HG03039 (cell line): Measurements from ENCODE around the gene IGSF3.
A peak's percentile ranks its signal among the peaks of the same experiment; 100 is the strongest.
"Not testable (repeated sequence)": the region's sequence is repeated elsewhere in the genome, so short reads cannot be mapped to it uniquely, and the experiment has no call there.

Experiments
- ATAC-seq: cut with Tn5 transposase; IDR thresholded peaks from one replicate; pipeline ENCODE4 v1.9.1; 2021; ENCODE audit warnings: mild to moderate bottlenecking, moderate library complexity; ENCODE audit not compliant: unreplicated experiment

IGSF3 gene

GRCh38 chr1:116603646-116604045 is 63.9 kb downstream of the IGSF3 start:
- not testable (repeated sequence) for ATAC-seq

- not testable (repeated sequence) for ATAC-seq
Measured at GRCh38 chr1:116599369-116599768, 68.2 kb downstream of the IGSF3 start.

GRCh38 chr1:116598420-116599036 is 69.0 kb downstream of the IGSF3 start:
- not testable (repeated sequence) for ATAC-seq

- peak; percentile 52 for ATAC-seq
Measured at GRCh38 chr1:116597388-116597787, 70.1 kb downstream of the IGSF3 start.

- ATAC-seq: not testable (repeated sequence)
Measured at GRCh38 chr1:116596742-116597307, 70.7 kb downstream of the IGSF3 start.

- ATAC-seq: peak; percentile 45
Measured at GRCh38 chr1:116595946-116596741, 71.4 kb downstream of the IGSF3 start.

GRCh38 chr1:116595065-116595840 is 72.3 kb downstream of the IGSF3 start:
- not testable (repeated sequence) for ATAC-seq

- not testable (repeated sequence) for ATAC-seq
Measured at GRCh38 chr1:116593977-116594376, 73.6 kb downstream of the IGSF3 start.

GRCh38 chr1:116593401-116593800 is 74.1 kb downstream of the IGSF3 start:
- ATAC-seq: not testable (repeated sequence)

GRCh38 chr1:116591951-116592605 is 75.5 kb downstream of the IGSF3 start:
- not testable (repeated sequence) for ATAC-seq

GRCh38 chr1:116591006-116591950 is 76.3 kb downstream of the IGSF3 start:
- ATAC-seq: not testable (repeated sequence)

GRCh38 chr1:116590359-116591005 is 77.1 kb downstream of the IGSF3 start:
- not testable (repeated sequence) for ATAC-seq

GRCh38 chr1:116589101-116589735 is 78.3 kb downstream of the IGSF3 start:
- not testable (repeated sequence) for ATAC-seq

- ATAC-seq: no peak
Measured at GRCh38 chr1:116587501-116588227, 79.9 kb downstream of the IGSF3 start.

GRCh38 chr1:116586741-116587143 is 80.8 kb downstream of the IGSF3 start:
- ATAC-seq: peak; percentile 73

GRCh38 chr1:116585886-116586285 is 81.6 kb downstream of the IGSF3 start:
- no peak for ATAC-seq

GRCh38 chr1:116581323-116581885 is 86.1 kb downstream of the IGSF3 start:
- ATAC-seq: no peak
